Sciatic nerve (tissue), 2 donors: ENCODE data around the gene SPRED2. TPM values are rescaled to one million over a fixed set of nuclear protein-coding genes. Genes with fewer than 3 reads are reported as not detected.

ENCODE experiments used
- ATAC-seq: fragments of 200-7000 bp; cut with Tn5 transposase; one replicate; pipeline ENCODE4 v1.9.1; 2020; ENCODE audit warnings: mild to moderate bottlenecking, moderate library complexity
- DNase-seq: peaks from one replicate; pipeline ENCODE4 v3.0.0-alpha.2; 2020; ENCODE audit warnings: low spot score
- intact Hi-C: fragments of 100-400 bp; cut with DNase I; formaldehyde crosslinking; loops from one replicate; pipeline ENCODE4 v1.14.2; 2022
- total RNA-seq: library from RNA; stranded (reverse); fragmentation: NEBNext Ultra II Directional; extraction: Animal tissue kit (Norgen Biotek cat#: 25700); gene quantifications from one replicate; pipeline ENCODE4 v1.2.1, GENCODE V29; 2021
- donor health status: DM: no; HTN: no; CAD: no.
- donor health status: DM: no; HTN: no; CAD: no.

SPRED2 gene
- total RNA-seq, 1 donor from 2014 or later: 64.7 TPM

DNA sequence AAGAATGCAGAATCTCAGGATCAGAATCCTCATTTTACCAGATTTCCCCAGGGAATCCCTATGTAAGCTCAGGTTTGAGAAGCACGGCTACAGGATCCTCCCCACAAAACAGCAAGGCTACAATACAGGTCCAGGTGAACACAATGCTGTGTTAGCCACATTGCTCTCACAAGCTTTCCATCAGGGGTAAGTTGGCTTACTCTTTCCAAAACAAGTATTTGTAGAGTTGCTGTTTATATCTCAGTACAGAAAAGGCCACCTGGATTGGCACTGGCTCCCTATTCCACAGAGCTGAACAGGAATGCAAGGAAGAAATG, 11.0 kb downstream of the SPRED2 start:
- ATAC-seq: no peak
- intact Hi-C loops: no loop called here
- DNase-seq: no peak

DNA sequence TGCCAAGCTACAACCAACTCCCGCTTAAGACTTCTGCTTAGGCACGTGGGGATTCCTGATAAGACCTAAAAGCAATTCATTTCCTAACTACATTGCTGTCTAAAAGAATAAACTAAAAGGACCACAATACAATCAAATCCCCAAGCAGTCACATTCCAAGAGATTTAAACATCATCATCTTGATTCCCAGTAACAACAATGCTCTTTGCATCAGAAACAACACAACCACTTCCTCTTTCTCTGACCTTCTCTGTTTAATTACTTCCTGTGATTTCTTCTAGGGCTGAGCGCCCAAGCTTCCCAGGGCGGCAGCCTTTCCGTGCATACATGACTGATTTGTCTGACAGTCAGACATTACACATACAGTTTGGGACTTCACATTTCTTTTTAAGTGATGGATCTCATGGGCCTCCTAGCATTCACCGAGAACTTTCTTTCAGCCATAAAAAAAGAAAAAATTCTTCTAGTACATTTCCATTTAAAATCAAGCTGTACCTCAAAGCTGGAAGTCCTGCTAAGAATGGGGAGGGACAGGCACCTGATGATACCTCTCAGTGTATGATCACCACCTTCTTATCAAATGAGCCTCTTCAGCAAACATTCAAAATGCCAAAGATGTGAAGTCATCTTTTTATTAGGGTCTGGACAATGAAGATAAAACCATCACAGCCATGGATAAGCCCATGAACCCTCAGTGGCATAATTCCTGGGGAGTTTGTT, 11.5 kb downstream of the SPRED2 start:
- DNase-seq (no peak), ATAC-seq (no peak)
- intact Hi-C loops: no loop called here

DNA sequence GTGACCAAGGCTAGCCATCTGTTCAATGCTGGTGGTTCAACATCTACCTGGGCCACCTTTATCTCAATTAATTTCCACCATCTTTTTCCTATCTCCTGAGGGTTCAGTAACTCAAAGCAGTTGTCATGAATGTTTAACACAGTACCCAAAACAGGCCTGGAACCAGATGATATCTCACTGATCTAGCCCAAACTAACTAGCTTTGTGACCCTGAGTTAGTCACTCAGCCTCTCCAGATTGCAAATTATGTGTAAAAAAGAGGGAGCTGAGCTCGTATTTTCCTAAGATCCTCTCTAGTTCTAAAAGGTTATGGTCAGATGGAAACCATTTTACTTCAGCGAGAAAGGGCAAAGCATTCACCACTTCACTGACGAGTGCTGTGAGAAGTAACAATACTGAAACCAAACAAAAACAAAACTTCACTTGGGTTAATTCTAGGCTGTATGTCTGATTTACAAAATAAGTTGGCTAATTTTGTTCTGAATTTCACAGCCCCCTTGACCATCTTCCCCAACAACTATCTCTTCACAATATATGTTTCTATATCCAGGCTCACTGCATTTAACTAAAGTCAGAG, 14.8 kb downstream of the SPRED2 start:
- DNase-seq (no peak), ATAC-seq (no peak)
- intact Hi-C loops: no loop called here

DNA sequence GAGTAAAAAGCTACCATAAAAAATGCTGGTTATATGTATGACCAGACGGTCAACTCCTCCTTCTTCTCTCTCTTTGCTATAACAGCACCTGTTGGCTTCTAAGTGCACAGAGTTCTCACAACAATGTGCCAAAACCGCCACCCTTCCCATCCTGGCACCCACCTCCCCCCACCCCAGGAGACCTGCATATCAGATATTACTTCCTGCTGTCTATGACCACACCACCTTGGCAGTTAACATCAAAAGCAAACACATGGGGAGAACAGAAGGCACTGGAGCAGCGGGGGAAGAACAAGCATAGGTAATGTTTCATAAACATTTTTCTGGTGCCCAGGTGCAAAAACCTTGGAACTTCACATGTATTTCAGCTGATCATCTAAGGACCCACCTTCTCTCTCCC, 15.5 kb downstream of the SPRED2 start:
- intact Hi-C loops: no loop called here
- DNase-seq: no peak
- no peak for ATAC-seq

GRCh38 chr2:65416321-65416720, 16.1 kb downstream of the SPRED2 start:
- intact Hi-C loops: no loop called here
- DNase-seq (no peak), ATAC-seq (no peak)

GRCh38 chr2:65415091-65415490, 17.3 kb downstream of the SPRED2 start:
- intact Hi-C loops: no loop called here
- ATAC-seq: no peak
- no peak for DNase-seq

DNA sequence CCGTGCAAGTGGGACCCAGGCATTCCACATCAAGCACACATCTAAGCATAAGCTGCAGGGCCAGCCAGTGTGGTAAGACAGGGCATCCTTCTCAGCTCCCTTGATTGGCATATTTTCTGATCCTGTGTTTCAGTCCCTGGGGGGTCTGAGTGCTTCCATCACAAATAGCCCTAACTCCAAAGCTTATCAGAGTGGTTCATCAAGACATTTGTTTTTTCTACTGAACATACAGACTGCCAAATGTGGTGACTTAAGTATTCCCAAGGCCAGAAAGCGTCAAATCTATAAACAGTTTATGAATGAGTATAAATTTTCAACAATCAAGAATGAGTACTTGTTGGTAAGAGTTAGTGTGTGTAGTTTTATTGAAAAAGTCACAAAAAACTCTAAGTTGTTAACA, 18.8 kb downstream of the SPRED2 start:
- ATAC-seq: no peak
- no peak for DNase-seq
- intact Hi-C loops: no loop called here

GRCh38 chr2:65413106-65413505, 19.3 kb downstream of the SPRED2 start:
- ATAC-seq (no peak), DNase-seq (no peak)
- intact Hi-C loops: no loop called here

DNA sequence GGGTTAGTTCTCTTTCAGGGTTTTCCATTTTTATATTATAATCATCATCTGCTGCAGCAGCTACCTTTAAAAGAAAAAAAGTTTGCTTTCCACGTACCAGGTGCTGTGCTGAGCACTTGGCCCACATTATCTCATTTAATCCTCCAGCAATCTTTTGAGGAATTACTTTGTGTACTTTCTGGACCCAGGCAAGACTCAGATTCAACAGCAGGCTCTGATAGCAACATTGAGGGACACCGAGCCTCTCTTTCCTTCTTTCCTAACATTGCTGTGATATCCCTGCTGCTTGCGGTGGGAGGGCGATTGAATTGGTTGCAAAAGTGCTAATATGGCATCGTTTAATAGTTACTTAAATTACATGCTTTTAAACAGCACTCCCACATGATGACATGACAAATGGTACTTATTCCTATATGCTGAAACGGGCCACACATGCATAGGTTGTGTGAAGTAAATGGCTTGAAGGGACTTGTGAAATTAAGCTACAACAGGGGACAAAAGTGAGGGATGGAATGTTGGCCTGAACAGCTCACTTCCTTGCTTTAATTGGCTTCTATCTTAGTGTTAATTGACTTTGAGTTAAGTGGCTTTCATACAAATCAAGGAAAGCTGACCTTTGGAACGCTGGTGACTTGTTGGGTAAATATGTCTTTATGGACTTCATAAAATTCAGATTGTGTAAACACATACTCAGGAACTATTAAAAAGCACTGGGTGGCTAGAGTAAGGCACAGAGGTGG, 21.2 kb downstream of the SPRED2 start:
- DNase-seq (no peak), ATAC-seq (no peak)
- intact Hi-C loops: no loop called here

DNA sequence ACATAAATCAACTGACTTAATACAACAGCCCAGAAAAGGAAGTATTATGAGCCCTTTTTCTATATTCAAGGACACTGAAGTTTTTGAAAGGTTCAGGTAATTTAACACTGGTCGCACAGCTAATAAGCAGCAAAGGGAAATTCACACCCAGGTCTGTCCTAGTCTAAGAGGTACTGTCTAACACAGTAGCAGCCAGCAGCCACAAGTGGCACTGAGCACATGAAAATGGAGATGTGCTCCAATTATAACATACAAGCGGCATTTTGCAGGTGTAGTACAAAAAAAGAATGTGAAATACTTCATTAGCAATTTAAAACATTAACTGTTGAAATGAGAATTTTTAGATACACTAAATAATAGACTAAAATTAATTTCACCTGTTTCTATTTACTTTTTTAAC, 23.4 kb downstream of the SPRED2 start:
- no peak for ATAC-seq
- intact Hi-C loops: no loop called here
- no peak for DNase-seq

- ATAC-seq (no peak), DNase-seq (no peak)
- intact Hi-C loops: no loop called here
These were observed 25.2 kb downstream of the SPRED2 start for GRCh38 chr2:65407240-65407639.

GRCh38 chr2:65404988-65405697, 27.3 kb downstream of the SPRED2 start:
- intact Hi-C loops: no loop called here
- ATAC-seq (no peak), DNase-seq (no peak)

DNA sequence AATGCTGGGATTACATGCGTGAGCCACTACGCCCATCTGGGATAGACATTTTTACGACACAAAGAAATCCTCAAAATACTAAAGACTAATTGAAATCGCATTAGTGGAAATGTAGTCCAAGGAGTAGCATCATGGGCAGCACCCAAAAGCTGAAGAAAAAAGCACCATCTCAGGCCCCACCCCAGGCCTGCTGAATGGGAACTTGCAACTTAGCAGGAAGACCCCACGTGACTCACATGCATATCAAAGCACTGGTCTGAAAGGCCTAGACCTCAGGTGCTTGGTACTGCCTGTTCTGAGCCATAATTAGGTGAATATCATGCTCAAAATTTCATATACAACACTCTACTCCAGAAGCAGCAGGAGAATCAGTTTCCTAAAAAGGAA, 28.9 kb downstream of the SPRED2 start:
- no peak for ATAC-seq
- no peak for DNase-seq
- intact Hi-C loops: no loop called here

DNA sequence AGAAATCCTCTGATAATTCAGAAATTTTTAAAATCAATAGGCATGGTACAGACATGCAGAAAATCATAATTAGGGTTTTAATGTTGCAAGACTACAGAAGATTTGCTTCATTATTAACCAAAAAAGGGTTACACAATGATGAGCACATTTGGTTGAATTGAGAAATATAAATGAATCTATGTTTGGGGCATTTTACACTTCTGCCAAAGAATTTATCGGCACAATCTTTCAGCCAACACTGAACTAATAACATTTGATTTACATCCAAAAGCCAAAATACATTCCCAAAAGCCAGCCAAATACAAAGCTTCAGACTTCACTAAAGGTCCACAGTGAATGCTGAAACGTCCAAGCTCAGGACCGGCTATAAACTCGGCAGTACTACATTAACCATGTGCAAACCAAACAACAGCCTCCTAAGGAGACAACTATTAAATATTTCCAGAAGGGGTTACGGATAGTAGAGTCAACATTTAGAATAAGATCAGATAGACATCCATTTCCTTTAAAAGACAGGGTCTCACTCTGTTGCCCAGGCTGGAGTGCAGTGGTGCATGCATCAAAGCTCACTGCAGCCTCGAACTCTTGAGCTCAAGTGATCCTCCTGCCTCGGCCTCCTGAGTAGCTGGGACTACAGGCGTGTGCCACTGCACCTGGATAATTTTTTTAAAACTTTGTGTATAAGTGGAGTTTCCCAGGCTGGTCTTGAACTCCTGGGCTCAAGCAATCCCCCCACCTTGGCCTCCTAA, 29.4 kb downstream of the SPRED2 start:
- DNase-seq (no peak), ATAC-seq (peak; percentile 56)
- intact Hi-C loops: no loop called here

DNA sequence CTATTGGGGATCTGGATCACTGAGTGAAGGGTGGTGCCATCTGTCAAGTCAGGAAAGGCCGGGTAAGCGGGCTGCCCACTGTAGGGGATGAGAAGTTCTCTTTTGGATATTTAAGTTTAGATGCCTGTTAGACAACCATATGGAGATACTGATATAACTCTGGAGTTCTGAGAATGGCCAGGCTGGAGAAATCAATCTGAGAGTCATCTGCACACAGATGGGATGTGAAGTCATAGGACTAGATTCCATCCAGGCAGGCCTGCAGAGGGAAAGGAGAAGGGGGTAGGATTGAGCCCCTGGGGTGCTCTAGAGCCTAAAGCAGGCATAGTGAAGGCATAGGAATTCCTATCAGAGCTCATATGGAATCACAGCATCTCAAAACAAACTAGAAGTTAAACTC, 30.1 kb downstream of the SPRED2 start:
- peak; percentile 41 for ATAC-seq

DNA sequence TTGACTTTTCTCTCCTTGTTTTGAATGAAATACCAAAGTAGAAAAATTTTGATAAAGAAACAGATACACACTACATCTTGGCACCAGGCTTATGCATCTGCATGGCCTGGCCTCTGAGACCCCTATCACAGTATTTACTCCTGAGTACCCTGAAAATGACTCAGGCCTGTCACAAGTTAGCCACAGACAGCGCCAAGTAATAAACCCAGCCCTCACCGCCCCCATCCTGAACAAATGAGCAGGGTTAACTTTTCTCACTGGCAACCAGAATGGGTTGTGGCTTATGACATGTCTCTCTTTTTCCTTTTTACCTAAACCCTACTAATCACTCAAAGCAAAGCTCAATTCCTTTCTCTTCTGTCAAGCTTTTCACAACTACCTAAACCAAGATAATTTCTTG, 35.3 kb downstream of the SPRED2 start:
- ATAC-seq (no peak), DNase-seq (no peak)
- intact Hi-C loops: no loop called here

More for the DNA sequence above, 30.1 kb downstream of the SPRED2 start:
- intact Hi-C loops: no loop called here
- no peak for DNase-seq

- intact Hi-C loops: no loop called here
- peak; percentile 63 for ATAC-seq
- no peak for DNase-seq
These were observed 35.9 kb downstream of the SPRED2 start for GRCh38 chr2:65396348-65397026.

GRCh38 chr2:65395621-65396347, 36.6 kb downstream of the SPRED2 start:
- intact Hi-C loops: no loop called here
- DNase-seq: no peak
- no peak for ATAC-seq
